Stimulated activated CD8-positive, alpha-beta memory T cell treated with anti-CD3 and anti-CD28 coated beads, Interleukin-4, amount 100 ng/mL, for 24 hours (primary cell): Measurements from ENCODE around the gene SPG7.
"Not testable (repeated sequence)": the region's sequence is repeated elsewhere in the genome, so short reads cannot be mapped to it uniquely, and the experiment has no call there.

Experiments used
- DNase-seq: peaks from one replicate; pipeline ENCODE4 v3.0.0-alpha.2; 2020; ENCODE audit warnings: low read depth

The SPG7 gene

DNA sequence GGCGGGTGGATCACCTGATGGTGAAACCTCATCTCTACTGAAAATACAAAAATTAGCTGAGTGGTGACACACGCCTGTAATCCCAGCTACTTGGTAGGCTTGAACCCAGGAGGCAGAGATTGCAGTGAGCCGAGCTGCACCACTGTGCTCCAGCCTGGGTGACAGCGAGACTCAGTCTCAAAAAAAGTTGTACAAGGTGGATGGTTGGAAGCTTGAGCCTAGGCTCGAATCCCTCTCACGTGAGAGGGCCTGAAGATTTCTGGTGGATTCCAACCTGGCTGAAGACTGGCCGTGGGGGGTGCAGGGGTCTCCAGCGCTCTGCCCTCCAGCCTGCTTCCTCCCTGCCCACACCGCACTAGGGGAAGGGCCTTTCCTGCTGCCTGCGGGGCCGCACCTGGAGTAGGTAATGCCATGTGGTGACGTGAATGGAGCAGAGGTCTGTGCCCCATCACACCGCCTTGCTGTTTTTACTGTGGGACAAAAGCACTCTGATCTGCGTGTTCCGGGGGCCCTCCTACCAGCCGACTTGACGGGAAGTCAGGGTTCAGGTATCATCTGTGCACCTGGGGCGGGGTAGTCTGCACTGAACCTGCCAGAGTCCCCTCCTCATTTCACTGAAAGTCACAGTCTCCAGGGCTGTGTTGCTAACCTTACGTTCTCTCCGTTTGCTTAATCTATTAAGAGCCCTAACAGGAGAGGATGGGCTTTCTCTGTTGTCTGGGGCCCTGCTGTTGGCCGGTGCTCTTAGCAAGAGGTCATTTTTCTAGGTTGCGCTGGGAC, 56.5 kb downstream of the SPG7 start:
- DNase-seq, result no peak

DNA sequence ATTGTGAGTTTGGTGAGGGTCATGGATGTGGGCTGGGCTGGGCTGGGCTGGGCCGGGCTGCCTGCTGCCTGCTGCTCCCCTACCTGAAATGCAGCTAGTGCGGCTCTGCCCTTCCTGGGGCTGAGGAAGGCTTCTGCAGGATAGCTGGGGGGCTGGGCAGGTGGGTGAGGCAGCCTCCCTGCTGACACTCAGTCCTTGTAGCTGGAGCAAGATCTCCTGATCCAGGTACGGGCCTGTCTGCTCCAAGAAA, 57.0 kb downstream of the SPG7 start:
- DNase-seq, result no peak

DNA sequence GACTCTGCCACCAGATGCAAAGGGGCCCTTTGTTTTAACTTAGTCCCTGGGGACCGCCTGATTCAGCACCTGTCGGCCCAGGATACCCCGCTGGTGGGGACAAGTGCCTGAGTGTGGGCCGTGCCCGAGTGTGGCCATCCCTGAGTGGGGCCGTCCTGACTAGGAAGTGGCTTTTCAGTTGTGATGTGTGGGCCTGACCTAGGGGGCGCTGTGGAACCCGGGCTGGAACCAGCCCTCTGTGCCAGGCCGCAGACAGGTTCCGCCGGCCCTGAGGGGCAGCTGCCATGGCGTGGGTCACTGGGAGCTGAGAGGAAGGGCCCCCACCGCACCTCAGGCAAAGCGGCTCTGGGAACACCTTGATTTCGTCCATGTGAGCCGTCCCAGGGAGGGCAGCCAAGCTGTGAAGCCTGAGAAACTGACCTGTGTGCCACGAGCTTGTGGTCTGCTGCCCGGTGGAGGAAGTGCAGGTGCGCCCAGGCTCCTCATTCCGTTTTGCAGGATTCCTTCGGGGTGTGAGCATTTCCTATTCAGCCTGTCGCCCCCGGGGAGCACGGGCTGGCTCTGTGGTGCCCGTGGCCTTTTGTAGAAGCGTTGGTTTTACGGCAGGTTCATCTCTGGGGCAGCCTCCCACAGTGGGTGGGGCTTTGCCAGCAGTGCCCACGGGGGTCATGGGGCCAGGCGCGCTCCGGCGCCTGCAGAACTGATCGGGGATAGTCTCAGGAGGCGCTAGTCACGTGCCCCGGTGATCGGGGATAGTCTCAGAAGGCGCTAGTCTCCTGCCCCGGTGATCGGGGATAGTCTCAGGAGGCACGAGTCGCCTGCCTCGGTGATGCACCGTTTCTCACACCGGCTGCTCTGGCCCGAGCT, 57.5 kb downstream of the SPG7 start:
- peak; percentile 56 for DNase-seq

DNA sequence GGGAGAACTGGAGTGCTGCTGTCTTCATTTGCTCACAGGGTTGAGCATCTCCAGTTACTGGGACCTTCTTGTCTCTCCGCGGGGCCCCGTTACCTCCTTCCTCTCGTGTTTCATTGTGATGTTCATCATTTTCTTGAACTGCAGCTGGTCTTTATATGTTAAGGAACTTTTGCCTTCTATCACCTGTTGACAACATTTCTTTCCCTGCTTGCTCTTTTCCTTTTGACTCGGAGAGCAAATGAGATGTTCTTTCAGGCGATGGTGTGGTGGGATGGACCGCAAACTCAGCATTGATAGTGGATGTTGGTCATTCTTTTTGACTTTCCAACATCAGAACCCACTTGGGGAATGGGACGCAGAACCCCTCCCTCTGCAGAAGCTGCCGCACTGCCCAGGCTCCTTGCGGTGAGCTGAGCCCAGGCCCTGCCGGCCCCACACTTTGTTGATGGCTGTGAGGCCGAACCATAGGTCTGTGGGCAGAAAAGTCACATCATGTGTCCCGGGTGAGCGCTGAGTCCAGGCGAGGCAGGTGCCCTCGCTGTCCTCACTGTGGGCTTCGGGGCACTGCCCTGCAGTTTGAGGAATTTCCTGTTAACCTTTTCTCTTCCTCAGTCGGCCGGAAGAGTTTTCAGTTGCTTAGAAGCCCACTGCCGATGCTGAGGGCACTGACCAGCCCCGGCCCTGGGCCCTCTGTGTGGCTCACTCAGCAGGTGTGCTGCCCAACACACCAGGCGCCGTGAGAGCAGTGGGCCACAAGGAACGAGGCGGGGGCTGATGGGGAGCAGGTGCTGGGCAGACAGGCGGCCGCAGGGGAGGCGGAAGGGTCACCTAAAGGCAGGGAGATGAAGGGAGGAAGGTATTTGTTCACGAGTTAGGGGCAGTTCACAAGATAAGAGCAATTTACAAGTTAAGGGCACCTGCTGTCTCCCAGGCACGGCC, 59.7 kb downstream of the SPG7 start:
- DNase-seq, result no peak

DNA sequence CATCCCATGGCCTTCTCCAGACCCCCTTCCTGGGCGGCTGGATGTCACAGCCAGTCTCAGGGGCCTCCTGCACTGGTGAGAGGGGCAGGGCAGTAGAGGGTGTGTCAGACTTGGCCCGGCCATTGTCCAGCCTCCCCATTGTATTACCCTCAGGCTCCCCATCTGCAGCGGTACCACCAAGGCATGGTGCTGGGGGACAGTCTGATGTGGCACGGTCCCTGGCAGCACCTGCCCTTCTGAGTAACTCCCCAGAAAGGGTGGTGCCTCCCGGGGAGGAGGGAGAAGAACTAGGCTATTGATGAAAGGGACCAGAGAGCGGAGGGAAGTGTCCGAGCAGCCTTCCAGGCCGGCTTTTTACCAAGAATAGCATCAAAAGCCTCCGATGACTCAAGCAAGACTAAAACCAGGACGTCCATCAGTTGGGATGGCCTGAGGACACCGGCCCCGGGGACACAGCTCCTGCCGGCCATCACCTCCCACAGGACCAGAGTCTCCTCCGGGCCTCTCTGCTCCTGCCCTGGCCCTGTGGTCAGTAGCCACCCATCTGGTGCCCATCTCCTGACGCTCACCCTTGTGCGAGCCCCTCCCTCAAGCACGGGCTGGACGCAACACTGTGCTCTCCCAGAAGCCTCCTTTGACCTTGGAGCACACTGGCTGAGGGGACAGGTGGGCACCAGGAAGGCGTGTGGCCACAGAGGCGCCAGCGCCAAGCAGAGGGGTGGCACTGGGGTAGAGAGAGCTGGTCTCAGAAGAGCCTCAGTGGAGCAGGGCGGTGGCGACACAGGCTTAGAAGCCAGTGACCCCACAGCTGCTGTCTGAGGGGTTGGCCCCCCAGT, 61.5 kb downstream of the SPG7 start:
- no peak for DNase-seq

DNA sequence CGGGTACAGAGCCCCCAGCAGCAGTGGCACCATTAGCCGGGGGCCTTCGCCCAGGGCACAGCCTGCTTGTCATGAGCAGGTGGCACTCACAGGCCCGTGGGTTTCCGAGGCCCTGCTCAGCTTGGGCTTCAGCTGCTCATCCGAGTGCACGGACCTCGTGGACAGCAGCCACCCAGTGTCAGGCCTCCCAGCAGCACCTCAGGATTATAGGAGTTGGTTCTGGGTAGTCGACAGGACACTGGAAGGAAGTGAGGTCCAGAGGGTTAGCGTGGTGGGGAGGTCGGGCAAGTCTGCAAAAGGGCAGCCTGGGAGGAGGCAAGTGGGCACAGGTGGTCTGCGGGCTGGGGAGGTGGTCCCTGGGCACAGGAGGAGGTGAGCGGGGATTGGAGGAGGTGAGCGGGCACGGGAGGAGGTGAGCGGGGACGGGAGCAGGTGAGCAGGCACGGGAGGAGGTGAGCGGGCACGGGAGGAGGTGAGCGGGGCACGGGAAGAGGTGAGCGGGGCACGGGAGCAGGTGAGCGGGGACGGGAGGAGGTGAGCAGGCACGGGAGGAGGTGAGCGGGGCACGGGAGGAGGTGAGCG, 62.2 kb downstream of the SPG7 start:
- DNase-seq, result no peak

DNA sequence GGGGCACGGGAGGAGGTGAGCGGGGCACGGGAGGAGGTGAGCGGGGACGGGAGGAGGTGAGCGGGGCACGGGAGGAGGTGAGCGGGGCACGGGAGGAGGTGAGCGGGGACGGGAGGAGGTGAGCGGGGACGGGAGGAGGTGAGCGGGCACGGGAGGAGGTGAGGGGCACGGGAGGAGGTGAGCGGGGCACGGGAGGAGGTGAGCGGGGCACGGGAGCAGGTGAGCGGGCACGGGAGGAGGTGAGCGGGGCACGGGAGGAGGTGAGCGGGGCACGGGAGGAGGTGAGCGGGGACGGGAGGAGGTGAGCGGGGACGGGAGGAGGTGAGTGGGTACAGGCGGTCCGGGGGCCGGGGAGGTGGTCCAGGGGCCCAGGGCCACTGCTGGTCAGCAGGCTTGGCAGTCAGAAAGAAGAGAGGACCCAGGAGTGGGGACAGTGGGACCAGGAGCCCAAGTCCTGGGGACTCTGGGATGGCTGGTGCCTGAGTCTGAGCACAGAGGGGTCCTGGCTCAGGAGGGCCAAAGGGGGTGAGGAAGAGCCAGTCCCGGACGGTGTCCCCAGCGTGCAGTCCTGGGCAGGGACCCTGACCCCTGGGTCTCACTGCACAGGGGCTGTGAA, 62.9 kb downstream of the SPG7 start:
- DNase-seq, result not testable (repeated sequence)

DNA sequence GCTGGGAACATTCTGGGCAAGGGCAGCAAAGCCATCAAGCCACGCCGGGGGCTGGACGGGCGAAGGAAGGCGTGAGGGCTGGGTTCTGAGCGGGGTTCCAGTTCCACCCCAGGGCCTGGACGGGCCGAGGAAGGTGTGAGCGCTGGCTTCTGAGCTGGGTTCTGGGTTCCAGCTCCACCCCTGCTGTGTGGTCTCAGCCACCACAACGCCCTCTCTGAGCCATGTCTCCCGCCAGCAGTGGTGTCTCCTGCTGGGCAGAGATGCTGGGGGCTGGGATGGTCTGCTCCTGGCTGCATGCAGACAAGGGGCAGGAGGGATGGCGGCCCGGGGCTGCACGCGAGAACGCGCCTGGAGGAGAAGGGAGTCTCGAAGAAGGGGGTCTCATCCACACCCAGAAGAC, 63.4 kb downstream of the SPG7 start:
- no peak for DNase-seq

DNA sequence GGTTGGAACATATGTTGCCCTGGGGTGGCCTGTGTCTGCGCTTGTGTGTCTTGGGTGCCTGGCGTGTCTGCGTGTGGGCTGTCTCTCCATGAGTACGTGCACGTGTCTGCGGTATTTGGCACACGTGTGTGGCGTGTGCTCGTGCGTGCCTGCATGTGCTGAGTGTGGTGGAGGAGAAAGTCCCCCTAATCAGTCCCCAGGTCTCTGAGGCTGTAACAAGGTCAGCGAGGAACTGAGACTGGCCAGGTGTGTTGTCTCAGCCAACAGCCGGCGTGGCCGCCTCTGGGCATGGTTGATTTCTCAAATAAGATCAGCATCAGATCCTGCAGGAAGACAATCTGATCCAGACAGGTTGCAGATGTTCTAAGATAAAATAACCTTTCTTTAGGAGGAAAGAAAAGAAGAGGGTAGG, 63.9 kb downstream of the SPG7 start:
- no peak for DNase-seq

DNA sequence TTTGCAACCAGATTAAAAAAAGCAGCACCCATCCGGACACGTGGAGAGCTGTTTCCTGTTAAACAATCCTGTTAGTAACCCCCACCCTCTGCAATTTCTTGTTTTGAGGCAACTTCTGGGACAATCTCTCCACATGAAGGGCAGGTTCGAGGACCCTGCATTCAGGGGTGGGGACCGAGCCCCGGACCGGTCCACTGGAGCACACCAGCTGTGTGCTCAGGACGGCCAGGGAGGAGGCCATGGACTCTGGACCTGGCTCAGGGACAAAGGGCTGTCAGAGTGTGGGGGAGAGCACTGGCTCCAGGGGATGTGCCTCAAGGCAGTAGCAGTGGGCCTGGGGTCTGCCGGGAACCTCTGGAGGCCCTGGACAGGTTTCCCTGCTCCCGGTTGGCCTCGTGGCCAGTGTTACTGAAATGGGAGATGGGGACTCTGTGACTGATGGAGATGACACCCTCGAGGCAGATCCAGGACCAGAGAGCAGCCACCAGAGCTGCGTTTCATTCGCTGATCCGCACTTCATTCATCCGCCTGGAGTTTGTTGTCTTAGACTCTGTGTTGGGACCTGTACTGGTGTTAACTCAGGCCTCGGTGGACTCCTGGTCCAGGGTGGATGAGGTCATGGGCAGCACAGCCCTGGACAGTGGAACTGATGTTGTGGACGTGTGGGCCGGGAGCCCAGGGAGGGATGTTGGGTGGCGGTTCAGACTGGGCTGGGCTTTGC, 64.4 kb downstream of the SPG7 start:
- DNase-seq, result no peak

DNA sequence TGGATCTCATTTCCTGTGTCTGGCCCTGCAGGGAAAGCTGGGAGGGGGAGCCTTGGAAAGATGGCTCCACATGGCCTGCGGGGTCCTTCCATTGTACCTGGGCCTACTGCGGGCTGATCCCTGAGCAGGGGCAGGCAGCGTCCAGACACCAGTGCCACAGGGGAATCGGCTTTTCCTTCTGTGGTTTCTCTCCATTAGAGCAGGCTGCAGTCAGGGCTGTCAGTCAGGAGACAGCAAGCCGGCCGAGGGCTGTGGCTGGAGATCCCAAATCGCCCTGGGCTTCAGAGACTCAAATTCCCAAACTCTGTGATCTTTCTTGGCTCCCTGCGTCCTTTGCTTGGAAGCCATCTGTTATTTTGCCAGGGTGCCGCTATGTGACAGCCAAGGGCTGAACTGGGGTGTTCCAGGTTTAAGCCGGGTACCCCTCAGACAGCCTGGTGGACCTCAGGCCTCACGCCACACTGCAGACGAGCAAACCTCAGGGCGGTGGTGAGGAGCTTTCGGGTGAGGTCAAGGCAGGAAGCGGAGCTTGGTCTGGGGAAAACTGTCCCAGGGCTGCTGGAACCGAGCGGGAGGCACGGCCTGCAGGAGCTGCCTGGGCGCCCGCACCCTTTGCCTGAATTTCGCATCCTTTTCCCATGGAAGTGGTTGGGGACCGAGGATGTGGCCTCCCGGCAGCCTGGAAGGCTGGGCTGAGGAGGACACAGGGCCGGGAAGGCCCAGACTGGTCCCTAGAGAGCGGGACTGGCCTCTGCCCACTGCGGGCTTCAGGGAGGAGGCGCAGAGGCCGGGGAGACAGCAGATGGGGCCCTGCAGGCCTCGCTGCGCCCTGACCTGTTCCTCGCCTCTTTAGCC, 65.8 kb downstream of the SPG7 start:
- no peak for DNase-seq

DNA sequence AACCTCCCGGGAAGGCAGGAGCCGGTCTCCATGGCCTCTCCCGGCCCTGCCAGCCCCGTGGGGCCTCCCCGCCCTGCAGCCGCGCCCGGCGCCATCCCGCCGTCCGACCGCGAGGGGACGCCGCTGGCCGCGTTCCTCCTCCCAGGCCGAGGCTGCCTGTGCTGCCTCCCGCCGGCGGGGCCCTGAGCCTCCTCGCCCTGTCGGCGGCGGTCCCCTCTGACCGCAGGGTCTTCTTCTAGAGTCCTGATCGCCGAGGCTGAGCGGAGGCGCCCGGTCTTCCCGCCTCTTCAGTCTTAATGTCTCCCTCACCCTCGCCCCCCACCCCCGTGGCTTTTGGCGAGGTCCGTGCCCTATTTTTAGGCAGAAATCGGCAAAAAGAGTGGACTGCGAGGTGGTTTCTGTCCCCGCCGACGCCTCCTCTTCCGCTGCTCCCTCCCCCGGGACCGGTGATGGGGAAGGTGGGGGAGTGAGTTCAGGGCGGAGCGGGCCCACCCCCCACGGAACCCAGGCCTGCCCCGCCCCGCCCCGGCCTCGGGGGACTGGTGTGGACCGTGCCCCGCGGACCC, 66.6 kb downstream of the SPG7 start:
- DNase-seq, result peak; percentile 41

DNA sequence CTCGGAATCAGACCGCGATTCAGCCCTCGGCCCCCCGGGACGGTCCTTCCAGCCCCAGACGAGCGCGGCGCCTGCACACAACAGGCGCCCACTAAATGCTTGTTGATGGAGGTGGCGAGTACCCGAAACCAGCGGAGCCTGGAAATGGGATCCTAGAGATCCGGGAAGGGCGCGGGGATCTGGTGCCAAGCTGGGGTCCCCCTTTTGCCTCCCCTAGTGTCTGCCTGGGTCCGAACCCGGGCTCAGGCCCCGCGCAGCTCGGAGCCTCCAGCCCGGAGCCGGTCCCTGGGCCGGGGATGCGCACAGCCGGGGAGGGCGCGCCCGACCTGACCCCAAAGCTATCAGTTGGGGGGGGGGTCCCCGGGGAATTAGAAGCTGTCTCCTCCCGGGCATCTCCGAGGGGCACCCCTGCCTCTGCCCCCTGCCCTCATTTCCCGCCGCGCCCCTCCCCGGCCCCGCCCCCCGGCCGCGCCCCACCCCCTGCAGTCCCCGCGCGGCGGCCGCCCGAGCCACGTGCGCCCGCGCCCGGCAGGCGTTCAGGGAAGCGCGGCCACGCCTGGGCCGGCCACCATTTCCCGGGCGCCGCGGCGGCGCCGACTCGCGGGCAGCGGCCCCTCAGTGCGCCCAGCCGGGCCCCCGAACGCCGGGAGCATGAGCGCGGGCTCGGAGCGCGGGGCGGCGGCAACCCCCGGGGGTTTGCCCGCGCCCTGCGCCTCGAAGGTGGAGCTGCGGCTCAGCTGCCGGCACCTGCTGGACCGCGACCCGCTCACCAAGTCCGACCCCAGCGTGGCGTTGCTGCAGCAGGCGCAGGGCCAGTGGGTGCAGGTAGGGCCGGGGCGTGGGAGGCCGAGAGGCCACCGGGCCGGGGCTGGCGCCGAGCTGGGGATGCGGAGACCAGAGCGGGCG, 67.3 kb downstream of the SPG7 start, which contains the start of gene CPNE7:
CPNE7 (plus strand) TSS at position 512 of the 906 bp plus-strand sequence; CDS start at position 652, 140 bp downstream.
- DNase-seq, result no peak

DNA sequence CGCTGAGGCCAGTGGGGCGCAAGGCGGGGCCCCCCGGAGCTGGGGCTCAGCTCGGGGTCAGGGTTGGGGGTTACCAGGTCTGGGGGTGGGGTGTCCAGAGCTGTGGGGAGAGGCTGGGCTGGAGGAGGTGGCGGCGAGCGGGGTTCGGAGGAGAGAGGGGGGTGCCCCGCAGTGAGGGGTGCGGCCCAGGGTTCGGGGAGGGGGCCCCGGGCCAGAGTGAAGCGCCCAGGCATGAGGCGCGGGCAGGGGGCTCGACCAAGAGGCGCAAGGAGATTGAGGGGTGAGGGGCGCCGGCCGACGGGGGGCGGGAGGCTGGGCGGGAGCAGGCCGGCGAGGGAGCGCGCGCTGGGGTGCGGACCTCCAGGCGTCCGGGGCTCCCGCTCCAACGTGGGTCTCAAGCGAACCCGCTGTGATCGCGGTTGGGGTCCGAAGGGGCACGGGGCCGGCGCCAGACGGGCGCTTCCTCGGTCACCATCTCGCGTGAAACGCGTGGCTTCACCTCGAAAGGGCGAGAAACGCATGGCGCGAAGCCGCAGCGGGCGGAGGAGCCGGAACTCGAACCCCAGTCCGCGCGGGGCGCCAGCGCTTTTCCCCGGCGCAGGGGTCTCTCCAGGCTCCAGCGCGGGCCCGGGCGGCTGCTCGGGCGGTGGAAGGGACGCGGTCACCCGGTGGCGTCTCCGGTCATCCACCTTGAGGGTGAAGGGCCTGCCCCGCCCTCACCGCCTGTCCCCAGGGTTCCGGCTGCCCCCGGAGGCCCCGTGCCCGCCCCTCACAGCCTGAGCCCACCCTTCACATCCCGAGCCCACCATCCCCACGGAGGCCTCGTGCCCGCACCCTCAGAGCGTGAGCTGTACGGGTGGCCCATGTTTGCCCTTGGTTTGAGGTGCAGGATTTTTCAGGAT, 68.2 kb downstream of the SPG7 start:
- no peak for DNase-seq

DNA sequence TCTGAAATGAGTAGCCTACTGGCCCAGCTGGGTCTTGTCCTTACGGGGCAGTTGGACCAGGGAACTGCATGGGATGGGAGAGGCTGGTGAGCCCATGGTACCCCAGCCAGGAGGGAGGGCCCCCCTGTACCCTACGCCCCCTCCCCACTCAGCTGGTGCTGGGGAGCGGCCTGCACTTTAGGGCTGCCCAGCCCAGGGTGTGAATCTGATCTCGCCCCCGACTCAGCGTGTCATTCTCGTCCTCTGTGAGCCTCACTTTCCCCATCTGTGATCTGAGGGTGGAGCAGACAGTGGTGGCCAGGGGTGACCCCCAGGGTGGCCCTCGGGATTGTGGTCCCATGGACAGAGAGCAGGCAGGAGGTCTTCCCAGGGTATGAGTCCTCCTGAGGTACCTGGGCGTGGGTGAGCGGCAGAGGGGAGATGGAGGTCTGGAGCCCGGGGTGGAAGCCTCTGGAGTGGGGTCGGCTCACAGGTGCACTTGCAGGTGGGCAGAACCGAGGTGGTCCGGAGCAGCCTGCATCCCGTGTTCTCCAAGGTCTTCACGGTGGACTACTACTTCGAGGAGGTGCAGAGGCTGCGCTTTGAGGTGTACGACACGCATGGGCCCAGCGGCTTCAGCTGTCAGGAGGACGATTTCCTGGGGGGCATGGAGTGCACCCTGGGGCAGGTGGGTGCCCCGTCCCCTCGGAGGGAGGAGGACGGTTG, 69.0 kb downstream of the SPG7 start:
- DNase-seq, result no peak

DNA sequence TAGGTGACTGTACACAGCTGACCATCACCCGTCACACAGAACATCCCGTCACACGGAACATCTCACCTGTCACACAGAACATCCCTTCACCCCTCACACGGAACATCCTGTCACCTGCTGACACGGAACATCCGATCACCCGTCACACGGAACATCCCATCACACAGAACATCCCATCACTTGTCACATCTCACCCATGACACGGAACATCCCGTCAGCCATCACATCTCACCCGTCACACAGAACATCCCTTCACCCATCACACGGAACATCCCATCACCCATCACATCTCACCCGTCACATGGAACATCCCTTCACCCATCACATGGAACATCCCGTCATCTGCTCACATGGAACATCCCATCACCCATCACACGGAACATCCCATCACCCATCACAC, 71.1 kb downstream of the SPG7 start:
- DNase-seq, result no peak
